Kidney (tissue), 14 donors: ENCODE results near the gene SEMA3A. TPM values are rescaled to one million over a fixed set of nuclear protein-coding genes. Genes with fewer than 3 reads are reported as not detected.
A peak's percentile ranks its signal among the peaks of the same experiment; 100 is the strongest.

ENCODE experiments used
- DNase-seq, 5 donors: peaks; one replicate each; pipeline ENCODE4 v3.0.0-alpha.2; 2013 to 2020
- FAIRE-seq: peaks from 2 replicates; lab custom pipeline; 2012; peaks lifted over from hg19 to GRCh38; lab: Jason Lieb, UNC
- H3K27ac ChIP-seq, 2 donors: one replicate each; pipeline ENCODE4 v1.7.0; 2013; ENCODE audit warnings: low read depth in 2 of 2, low read length in 2 of 2, inconsistent platforms in 1 of 2
- H3K27me3 ChIP-seq: one replicate; pipeline ENCODE4 v1.7.1; 2013; ENCODE audit warnings: low read length, inconsistent platforms; ENCODE audit not compliant: control insufficient read depth, insufficient read depth
- H3K36me3 ChIP-seq, 3 donors: one replicate each; pipeline versions ENCODE4 v1.7.0 to v1.7.1; 2013; ENCODE audit warnings: low read length in 3 of 3, control low read depth in 1 of 3, inconsistent platforms in 1 of 3; ENCODE audit not compliant: insufficient read depth in 3 of 3, control insufficient read depth in 2 of 3
- H3K4me1 ChIP-seq, 3 donors: one replicate each; pipeline versions ENCODE4 v1.7.0 to v1.7.1; 2013; ENCODE audit warnings: low read length in 3 of 3, inconsistent platforms in 1 of 3, low read depth in 1 of 3; ENCODE audit not compliant: control insufficient read depth in 2 of 3, insufficient read depth in 2 of 3
- H3K4me3 ChIP-seq, 3 donors: one replicate each; pipeline versions ENCODE4 v1.7.0 to v1.8.1; 2013; ENCODE audit warnings: low read length in 3 of 3, control low read depth in 1 of 3, inconsistent platforms in 1 of 3
- H3K9ac ChIP-seq, 3 donors: one replicate each; pipeline versions ENCODE4 v1.7.0 to v1.7.1; 2013; ENCODE audit warnings: low read length in 3 of 3, control low read depth in 1 of 3, inconsistent platforms in 1 of 3
- H3K9me3 ChIP-seq, 3 donors: one replicate each; pipeline versions ENCODE4 v1.7.0 to v1.7.1; 2013; ENCODE audit warnings: low read length in 3 of 3, control low read depth in 1 of 3, inconsistent platforms in 1 of 3; ENCODE audit not compliant: control insufficient read depth in 2 of 3, insufficient read depth in 1 of 3
- intact Hi-C: fragments of 100-400 bp; cut with DNase I; formaldehyde crosslinking; loops from one replicate; pipeline ENCODE4 v1.11.1; 2022
- polyA plus RNA-seq: library from polyadenylated mRNA; stranded (reverse); fragments of 350-450 nt; fragmentation: Illumina TruSeq; extraction: RNeasy Lipid Tissue Mini Kit (QIAGEN cat#74804); gene quantifications from one replicate; pipeline ENCODE4 v1.2.3, GENCODE V29; 2014; ENCODE audit warnings: low read depth, low replicate concordance; ENCODE audit not compliant: insufficient read depth
- total RNA-seq: library from RNA; stranded (reverse); fragmentation: NEBNext Ultra II Directional; extraction: Animal tissue kit (Norgen Biotek cat#: 25700); gene quantifications from one replicate; pipeline ENCODE4 v1.2.1, GENCODE V29; 2021
- TF ChIP-seq, protein P1 (sequence below): IDR thresholded peaks from 3 replicates; pipeline ENCODE4 v1.5.1; 2012; ENCODE audit warnings: mild to moderate bottlenecking, moderate library complexity, borderline replicate concordance; ENCODE audit not compliant: insufficient read depth; ENCODE audit errors: extremely low read depth
- donor health status: control.
- donor health status: control.
- donor health status: control.
- donor health status: control.
- donor health status: control.
- donor health status: DM: yes; HTN: yes; CAD: no.
- donor health status: Normal renal cell carcinoma (clear cell type).

Gene SEMA3A
- total and polyA plus RNA-seq, 2 donors from 2014 or later, result 0.34 to 10.7 TPM

DNA sequence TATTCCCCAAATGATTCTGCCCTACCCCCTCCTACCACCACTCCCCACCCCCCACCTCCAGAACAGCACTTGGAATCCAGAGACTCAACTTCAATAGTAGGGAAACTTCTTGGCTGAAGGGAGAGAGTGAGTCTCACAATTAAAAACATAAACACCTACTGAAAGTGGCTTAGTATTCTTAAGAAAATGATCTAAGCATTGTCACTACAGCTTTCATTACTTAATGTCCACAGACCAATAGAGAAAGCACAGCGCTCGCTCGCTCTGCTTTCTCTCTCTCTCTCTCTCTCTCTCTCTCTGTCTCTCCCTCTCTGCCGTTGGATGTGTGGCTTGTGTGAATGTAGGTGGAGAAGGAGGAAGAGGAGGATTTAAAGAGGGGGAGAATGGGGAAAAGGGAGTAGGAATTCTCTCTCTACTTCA is 1.5 kb upstream of the SEMA3A start:
- Histone ChIP-seq H3K9me3 (no peaks in the 10 kb centered on the region), H3K27ac (no peak overlapping the region), H3K9ac (no peak overlapping the region), H3K4me3 (peak overlapping the region in 1 of 3 donors; percentile 28), H3K27me3 (no peaks in the 10 kb centered on the region), H3K36me3 (no peaks in the 10 kb centered on the region), H3K4me1 (no peaks in the 10 kb centered on the region)
- no peak for FAIRE-seq
- peak in 1 of 5 donors; percentile 48 for DNase-seq
- TF ChIP-seq, protein P1, sequence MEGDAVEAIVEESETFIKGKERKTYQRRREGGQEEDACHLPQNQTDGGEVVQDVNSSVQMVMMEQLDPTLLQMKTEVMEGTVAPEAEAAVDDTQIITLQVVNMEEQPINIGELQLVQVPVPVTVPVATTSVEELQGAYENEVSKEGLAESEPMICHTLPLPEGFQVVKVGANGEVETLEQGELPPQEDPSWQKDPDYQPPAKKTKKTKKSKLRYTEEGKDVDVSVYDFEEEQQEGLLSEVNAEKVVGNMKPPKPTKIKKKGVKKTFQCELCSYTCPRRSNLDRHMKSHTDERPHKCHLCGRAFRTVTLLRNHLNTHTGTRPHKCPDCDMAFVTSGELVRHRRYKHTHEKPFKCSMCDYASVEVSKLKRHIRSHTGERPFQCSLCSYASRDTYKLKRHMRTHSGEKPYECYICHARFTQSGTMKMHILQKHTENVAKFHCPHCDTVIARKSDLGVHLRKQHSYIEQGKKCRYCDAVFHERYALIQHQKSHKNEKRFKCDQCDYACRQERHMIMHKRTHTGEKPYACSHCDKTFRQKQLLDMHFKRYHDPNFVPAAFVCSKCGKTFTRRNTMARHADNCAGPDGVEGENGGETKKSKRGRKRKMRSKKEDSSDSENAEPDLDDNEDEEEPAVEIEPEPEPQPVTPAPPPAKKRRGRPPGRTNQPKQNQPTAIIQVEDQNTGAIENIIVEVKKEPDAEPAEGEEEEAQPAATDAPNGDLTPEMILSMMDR, result no peak
- intact Hi-C loops, result no loop called here

DNA sequence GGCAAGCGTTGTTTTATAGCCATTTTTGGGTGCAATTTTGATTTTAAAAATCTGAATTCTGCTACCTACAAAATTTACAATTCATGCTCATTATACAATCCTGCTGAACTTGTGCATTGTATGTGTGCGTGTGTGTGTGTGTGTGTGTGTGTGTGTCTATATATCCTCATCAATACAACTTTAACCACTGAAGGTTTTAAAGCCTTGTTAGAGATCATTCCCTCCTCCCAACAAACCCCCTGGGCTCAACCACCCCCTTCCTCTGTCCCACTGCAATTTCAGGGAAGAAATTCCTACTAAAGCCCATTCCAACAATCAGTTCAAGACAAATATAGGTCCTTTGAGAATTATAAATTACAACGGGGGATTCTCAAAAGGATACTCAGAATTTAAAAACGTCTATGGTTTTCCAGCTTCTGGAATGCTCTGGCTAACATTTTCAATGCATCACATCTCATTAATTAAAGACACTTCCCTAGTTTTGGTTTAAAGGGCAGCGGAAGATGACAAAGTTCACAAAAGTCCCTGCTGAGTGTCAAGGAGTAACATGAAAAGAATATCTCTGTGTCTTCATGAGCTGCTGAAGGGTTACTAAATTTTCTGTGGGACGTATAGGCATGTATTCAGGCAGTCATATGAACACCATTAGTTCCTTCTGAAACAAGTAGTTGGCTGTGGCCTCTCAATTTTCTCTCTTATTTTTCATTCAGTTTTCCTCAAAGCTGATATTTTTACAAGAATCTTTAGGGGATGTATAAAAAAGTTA is 889 bp upstream of the SEMA3A start:
- peak in 1 of 5 donors; percentile 25 for DNase-seq
- intact Hi-C loops, result no loop called here
- Histone ChIP-seq H3K9me3 (no peaks in the 10 kb centered on the region), H3K4me3 (peak overlapping the region; percentile 61 to 82 (median 69)), H3K4me1 (no peaks in the 10 kb centered on the region), H3K27ac (no peak overlapping the region), H3K27me3 (no peaks in the 10 kb centered on the region), H3K36me3 (no peaks in the 10 kb centered on the region), H3K9ac (peak overlapping the region in 1 of 3 donors; percentile 85)
- no peak for FAIRE-seq
- TF ChIP-seq, protein P1, result no peak

DNA sequence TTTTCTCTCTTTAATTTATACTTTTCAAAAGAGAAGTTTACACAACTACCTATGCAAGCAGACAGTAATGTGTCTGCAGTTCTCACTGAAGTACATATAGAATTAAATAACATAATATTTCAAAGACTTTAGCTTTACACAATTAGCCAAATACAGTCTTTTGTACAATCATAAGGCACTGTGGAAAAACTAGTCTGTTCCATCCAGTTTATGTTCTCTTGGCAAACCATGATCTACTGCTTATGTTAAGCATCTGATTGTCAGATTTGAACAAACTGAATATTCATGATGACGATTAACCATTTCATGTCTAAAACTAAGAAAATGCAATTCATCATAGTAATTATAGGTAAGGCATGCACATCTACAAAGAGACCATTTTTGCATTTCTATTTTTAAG is 842 bp downstream of the SEMA3A start:
- no peaks in the 10 kb centered on the region for H3K9me3 ChIP-seq
- H3K4me1 ChIP-seq, result no peaks in the 10 kb centered on the region
- intact Hi-C loops, result no loop called here
- H3K27ac ChIP-seq, result no peak overlapping the region
- TF ChIP-seq, protein P1, result no peak
- peak overlapping the region in 1 of 3 donors; percentile 82 for H3K4me3 ChIP-seq
- FAIRE-seq (no peak), DNase-seq (peak in 1 of 5 donors; percentile 36)
- H3K9ac ChIP-seq, result peak overlapping the region in 1 of 3 donors; percentile 85
- no peaks in the 10 kb centered on the region for H3K36me3 ChIP-seq
- no peaks in the 10 kb centered on the region for H3K27me3 ChIP-seq

DNA sequence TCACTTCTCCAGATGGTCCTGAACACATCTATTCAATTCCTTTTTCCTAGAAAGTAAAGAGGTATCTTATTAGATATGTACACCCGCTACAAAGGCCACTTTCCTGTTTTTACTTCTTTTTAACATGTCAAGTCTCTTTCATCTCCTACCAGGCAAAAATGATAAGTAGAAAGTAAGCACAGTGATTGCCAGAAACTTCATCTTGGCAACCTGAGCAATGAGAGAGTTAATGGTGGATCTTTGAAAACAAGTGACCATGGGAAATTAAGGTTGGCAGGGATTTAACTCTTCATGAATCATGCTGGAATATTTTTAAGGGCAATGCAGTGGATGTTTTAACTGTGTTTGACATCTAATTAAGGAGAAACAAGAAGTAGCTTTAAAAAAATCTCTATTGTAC is 2.7 kb downstream of the SEMA3A start:
- intact Hi-C loops, result no loop called here

More for the DNA sequence above, 2.7 kb downstream of the SEMA3A start:
- no peak overlapping the region for H3K27ac ChIP-seq
- H3K27me3 ChIP-seq, result no peaks in the 10 kb centered on the region
- H3K9me3 ChIP-seq, result no peaks in the 10 kb centered on the region
- no peaks in the 10 kb centered on the region for H3K36me3 ChIP-seq
- no peaks in the 10 kb centered on the region for H3K4me1 ChIP-seq
- TF ChIP-seq, protein P1, result no peak
- H3K4me3 ChIP-seq, result no peak overlapping the region
- DNase-seq (no peak), FAIRE-seq (no peak)
- no peak overlapping the region for H3K9ac ChIP-seq
